ENCODE measurements around the gene AIF1.

AIF1 gene

DNA sequence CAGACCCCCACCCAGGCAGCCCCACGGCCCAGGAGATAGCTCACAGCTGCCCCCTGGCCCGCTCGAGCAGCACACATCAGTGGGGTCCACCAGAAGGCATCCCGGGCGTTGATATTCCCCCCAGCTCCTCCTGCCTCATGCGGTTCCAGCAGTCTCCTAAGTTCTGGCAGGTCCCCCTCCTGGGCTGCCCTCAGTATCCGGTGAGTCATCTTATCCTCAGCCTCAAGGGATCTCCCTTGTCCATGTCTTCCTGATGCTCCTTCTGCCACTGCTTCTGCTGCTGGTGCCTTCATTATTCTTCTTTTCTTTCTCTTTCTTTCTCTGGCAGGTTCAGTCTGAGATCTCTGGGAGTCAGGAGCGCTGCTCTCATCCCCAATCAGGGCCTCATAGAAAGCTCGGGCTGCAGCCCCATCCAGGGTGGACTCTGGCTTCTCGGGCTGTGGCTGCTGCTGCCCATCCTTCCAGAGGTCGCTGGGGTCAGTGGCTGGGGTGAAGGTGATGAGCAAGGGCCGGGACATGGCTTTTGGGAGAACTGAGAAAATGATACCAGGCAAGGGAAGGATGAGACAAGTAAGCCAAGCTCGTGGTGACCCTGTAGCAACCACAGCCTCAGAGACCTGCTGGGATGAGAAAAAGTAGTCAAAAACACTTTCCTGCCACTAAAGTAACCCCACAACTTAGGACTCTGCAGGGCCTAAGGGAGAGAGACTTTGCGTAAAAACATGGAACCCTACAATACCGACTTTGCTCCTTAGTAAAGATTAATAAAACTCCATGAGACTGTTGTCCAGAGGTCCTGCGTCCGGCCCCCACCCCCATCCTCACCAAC lies 49.1 kb downstream of the AIF1 start:
- DNase-seq (ENCODE audit: low read depth) = peak; percentile 70

DNA sequence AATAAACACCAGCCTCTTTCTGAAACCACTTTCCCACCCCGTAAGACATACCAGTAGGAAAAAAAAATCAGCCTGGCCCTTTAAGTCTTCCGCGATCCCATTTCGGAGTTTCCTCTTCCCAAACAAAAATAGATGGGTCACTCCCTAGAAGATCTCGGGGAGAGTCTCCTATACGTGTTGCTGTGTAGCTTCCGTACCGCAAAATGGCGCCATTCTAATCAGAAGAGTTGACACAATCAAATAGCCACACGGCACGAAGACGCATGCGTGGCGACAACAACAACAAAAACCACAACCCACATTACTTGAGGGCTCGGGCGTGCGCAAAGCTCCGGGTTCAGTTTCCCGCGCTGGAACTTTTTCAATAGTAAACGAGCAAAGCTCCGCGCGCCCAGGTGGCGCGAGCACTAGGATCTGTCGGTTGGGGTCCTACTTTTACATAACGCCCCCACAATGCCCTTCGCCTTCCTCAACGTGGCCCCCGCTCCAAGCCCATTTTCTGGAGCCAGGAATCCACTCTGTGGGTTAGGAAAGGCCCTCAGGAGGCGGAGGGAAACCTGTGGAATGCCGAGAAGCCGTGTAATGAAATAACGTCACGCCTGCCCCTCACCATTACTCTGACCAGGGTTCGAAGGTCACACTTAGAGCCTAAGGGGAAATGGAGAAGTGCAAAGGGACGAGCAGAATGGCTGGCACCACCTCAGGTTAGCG lies 49.9 kb downstream of the AIF1 start, which contains the start of gene GPANK1:
GPANK1 (minus strand) TSS at position 208 of the 711 bp plus-strand sequence. CDS start 519 bp downstream, outside the sequence.
- peak; percentile 95 for DNase-seq (ENCODE audit: low read depth)

DNA sequence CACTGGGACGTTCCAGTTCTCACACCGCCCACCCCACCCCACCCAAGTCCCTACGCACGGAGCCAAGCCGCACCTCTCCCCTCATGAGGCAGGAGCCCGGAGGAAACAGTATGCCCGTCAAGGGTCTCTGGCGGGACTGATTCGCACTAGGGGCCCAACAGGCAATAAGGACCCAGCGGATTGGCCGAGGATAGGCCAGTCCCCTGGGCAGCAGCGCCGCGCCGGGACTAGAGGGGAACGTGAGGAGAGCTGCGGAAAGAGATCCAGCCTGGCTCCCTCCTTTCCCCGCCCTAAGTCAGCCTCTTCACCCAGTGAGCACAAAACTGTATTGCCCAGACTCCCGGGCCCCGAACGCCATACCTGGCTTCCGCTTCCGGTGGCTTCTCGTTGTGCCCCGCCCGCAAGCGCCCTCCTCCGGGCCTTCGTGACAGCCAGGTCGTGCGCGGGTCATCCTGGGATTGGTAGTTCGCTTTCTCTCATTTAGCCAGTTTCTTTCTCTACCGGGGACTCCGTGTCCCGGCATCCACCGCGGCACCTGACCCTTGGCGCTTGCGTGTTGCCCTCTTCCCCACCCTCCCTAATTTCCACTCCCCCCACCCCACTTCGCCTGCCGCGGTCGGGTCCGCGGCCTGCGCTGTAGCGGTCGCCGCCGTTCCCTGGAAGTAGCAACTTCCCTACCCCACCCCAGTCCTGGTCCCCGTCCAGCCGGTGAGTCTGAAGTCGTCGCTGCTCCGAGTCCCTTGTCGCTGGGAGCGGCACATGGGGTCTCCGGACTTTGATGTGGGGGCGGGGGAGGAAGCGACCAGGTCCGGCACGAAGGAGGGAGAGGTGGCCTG lies 50.7 kb downstream of the AIF1 start, which contains the start of gene CSNK2B:
CSNK2B (plus strand) TSS at position 580 of the 836 bp plus-strand sequence. CDS start 752 bp downstream, outside the sequence.
- peak; percentile 96 for DNase-seq (ENCODE audit: low read depth)

DNA sequence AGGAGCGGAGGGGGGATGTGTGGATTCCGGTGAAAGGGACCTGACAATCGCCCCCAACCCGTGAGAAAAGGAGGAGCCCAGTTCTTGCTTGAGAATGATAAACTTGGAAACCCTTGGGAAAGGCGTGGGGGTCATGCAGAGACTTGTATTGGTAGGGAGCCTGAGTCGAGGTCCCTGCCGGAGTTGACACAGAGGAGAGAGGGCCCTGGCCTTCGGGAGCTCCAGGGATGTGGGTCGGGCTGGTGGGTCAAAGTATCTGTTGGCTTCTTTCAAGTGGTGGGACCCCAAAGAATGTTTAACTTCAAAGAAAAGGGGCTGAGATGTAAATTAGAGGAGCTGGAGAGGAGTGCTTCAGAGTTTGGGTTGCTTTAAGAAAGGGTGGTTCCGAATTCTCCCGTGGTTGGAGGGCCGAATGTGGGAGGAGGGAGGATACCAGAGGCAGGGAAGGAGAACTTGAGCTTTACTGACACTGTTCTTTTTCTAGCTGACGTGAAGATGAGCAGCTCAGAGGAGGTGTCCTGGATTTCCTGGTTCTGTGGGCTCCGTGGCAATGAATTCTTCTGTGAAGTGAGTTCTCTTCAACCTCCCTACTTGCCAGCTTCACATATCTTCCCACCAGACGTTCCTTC lies 51.4 kb downstream of the AIF1 start:
- no peak for DNase-seq (ENCODE audit: low read depth)
